ENCODE data around the gene LYZ. TPM values are rescaled to one million over a fixed set of nuclear protein-coding genes. Genes with fewer than 3 reads are reported as not detected.
A peak's percentile ranks its signal among the peaks of the same experiment; 100 is the strongest.
"Not testable (repeated sequence)": the region's sequence is repeated elsewhere in the genome, so short reads cannot be mapped to it uniquely, and the experiment has no call there.

LYZ gene
- total RNA-seq (ENCODE audit: low replicate concordance): 113 and 174 TPM in 2 replicates
- long read RNA-seq, transcript LYZ-201 (4 exons, 1,530 nt): major isoform, 278 of 283 reads
- long read RNA-seq, partial matches to known transcripts: 1 of 283 reads
- long read RNA-seq, other reads (novel, unspliced or antisense): 3 of 283 reads

DNA sequence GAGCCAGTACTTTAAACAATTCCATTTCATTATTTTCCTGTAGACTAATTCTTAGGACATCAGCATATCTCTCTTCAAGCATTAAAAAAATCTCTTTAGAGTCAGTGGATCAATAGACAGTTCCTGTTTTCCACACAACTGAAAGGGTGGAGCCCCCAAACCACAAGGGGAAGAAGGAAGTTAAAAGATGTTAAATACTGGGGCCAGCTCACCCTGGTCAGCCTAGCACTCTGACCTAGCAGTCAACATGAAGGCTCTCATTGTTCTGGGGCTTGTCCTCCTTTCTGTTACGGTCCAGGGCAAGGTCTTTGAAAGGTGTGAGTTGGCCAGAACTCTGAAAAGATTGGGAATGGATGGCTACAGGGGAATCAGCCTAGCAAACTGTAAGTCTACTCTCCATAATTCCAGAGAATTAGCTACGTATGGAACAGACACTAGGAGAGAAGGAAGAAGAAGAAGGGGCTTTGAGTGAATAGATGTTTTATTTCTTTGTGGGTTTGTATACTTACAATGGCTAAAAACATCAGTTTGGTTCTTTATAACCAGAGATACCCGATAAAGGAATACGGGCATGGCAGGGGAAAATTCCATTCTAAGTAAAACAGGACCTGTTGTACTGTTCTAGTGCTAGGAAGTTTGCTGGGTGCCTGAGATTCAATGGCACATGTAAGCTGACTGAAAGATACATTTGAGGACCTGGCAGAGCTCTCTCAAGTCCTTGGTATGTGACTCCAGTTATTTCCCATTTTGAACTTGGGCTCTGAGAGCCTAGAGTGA is at the start of gene LYZ:
Gene LYZ, plus strand, starts transcription at position 220 of the 777 bp plus-strand sequence. Its CDS starts 28 bp downstream, at position 248.
- no peak for DNase-seq (ENCODE audit: extremely low spot score, unreplicated experiment)
- TF ChIP-seq, protein P1, sequence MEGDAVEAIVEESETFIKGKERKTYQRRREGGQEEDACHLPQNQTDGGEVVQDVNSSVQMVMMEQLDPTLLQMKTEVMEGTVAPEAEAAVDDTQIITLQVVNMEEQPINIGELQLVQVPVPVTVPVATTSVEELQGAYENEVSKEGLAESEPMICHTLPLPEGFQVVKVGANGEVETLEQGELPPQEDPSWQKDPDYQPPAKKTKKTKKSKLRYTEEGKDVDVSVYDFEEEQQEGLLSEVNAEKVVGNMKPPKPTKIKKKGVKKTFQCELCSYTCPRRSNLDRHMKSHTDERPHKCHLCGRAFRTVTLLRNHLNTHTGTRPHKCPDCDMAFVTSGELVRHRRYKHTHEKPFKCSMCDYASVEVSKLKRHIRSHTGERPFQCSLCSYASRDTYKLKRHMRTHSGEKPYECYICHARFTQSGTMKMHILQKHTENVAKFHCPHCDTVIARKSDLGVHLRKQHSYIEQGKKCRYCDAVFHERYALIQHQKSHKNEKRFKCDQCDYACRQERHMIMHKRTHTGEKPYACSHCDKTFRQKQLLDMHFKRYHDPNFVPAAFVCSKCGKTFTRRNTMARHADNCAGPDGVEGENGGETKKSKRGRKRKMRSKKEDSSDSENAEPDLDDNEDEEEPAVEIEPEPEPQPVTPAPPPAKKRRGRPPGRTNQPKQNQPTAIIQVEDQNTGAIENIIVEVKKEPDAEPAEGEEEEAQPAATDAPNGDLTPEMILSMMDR (conservative IDR thresholded peaks at IDR 0.05): no peak
- peaks cover 4% of the 10 kb centered on the region for H3K4me1 Mint-ChIP-seq (ENCODE audit: unreplicated experiment)
- no peaks in the 10 kb centered on the region for H3K36me3 Mint-ChIP-seq
- no peaks in the 10 kb centered on the region for H3K9me3 Mint-ChIP-seq
- peak within 1 kb of the TSS; percentile 75 for H3K4me3 Mint-ChIP-seq
- H3K27ac Mint-ChIP-seq: peak within 1 kb of the TSS; percentile 88
- no peaks in the 10 kb centered on the region for H3K27me3 Mint-ChIP-seq

DNA sequence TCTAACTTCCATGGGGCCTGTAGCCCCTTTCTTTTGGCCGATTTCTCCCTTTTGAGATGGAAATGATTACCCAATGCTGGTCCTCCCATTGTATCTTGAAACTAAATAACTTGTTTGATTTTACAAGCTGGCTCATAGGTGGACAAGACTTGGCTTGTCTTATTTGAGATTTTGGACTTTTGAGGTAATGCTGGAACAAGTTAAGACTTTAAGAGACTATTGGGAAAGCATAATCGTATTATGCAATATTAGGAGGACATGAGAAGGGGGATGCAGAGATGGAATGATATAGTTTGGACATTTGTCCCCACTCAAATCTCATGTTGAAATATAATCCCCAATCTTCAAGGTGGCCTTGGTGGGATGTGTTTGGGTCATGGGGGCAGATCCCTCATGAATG is 49.2 kb upstream of the LYZ start:
- no peak for DNase-seq (ENCODE audit: extremely low spot score, unreplicated experiment)
- TF ChIP-seq, protein P1 (conservative IDR thresholded peaks at IDR 0.05): no peak
- no peaks in the 10 kb centered on the region for H3K4me1 Mint-ChIP-seq (ENCODE audit: unreplicated experiment)
- H3K27me3 Mint-ChIP-seq: peaks cover 6% of the 10 kb centered on the region
- H3K9me3 Mint-ChIP-seq: peaks cover 10% of the 10 kb centered on the region
- no peaks in the 10 kb centered on the region for H3K36me3 Mint-ChIP-seq
- H3K27ac Mint-ChIP-seq: no peak overlapping the region
- no peak overlapping the region for H3K4me3 Mint-ChIP-seq

- Mint-ChIP-seq H3K27me3 (no peaks in the 10 kb centered on the region), H3K9me3 (peaks cover 18% of the 10 kb centered on the region), H3K36me3 (no peaks in the 10 kb centered on the region), H3K4me1 (ENCODE audit: unreplicated experiment) (no peaks in the 10 kb centered on the region), H3K4me3 (no peak overlapping the region), H3K27ac (no peak overlapping the region)
- DNase-seq (ENCODE audit: extremely low spot score, unreplicated experiment): no peak
- TF ChIP-seq, protein P1 (conservative IDR thresholded peaks at IDR 0.05): no peak
These were observed 43.9 kb upstream of the LYZ start for GRCh38 chr12:69304284-69304683.

- Mint-ChIP-seq H3K27ac (no peak overlapping the region), H3K9me3 (peaks cover 15% of the 10 kb centered on the region), H3K4me1 (ENCODE audit: unreplicated experiment) (no peaks in the 10 kb centered on the region), H3K36me3 (no peaks in the 10 kb centered on the region), H3K27me3 (no peaks in the 10 kb centered on the region), H3K4me3 (no peak overlapping the region)
- DNase-seq (ENCODE audit: extremely low spot score, unreplicated experiment): no peak
- TF ChIP-seq, protein P1 (conservative IDR thresholded peaks at IDR 0.05): no peak
These were observed 38.7 kb upstream of the LYZ start for GRCh38 chr12:69309461-69309860.

- TF ChIP-seq, protein P1 (conservative IDR thresholded peaks at IDR 0.05): no peak
- no peak for DNase-seq (ENCODE audit: extremely low spot score, unreplicated experiment)
- Mint-ChIP-seq H3K4me3 (no peak overlapping the region), H3K9me3 (peaks cover 6% of the 10 kb centered on the region), H3K27me3 (no peaks in the 10 kb centered on the region), H3K4me1 (ENCODE audit: unreplicated experiment) (no peaks in the 10 kb centered on the region), H3K36me3 (no peaks in the 10 kb centered on the region), H3K27ac (no peak overlapping the region)
These were observed 35.0 kb upstream of the LYZ start for GRCh38 chr12:69313209-69313608.

- DNase-seq (ENCODE audit: extremely low spot score, unreplicated experiment); H3K27me3 Mint-ChIP-seq; H3K36me3 Mint-ChIP-seq; H3K9me3 Mint-ChIP-seq; H3K4me1 Mint-ChIP-seq (ENCODE audit: unreplicated experiment); H3K4me3 Mint-ChIP-seq; H3K27ac Mint-ChIP-seq: not testable (repeated sequence)
These were observed 31.4 kb upstream of the LYZ start for GRCh38 chr12:69316784-69317183.

DNA sequence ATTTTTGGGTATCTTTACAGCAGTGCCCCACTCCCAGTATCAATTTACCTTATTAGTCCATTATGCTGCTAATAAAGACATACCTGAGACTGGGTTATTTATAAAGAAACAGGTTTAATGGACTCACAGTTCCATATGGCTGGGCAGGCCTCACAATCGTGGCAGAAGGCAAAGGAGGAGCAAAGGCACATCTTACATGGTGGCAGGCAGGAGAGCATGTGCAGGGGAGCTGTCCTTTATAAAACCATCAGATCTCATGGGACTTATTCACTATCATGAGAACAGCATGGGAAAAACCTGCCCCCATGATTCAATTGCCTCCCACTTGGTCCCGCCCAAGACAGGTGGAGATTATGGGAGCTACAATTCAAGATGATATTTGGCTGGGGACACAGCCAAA is 30.9 kb upstream of the LYZ start:
- not testable (repeated sequence) for H3K27ac Mint-ChIP-seq; H3K4me3 Mint-ChIP-seq; DNase-seq (ENCODE audit: extremely low spot score, unreplicated experiment); H3K4me1 Mint-ChIP-seq (ENCODE audit: unreplicated experiment); H3K9me3 Mint-ChIP-seq; H3K27me3 Mint-ChIP-seq; H3K36me3 Mint-ChIP-seq
